HG03460 (cell line): Measurements from ENCODE around the gene OR10K2.
"Not testable (repeated sequence)": the region's sequence is repeated elsewhere in the genome, so short reads cannot be mapped to it uniquely, and the experiment has no call there.

ENCODE experiments used
- ATAC-seq: cut with Tn5 transposase; IDR thresholded peaks from one replicate; pipeline ENCODE4 v1.9.1; 2021; ENCODE audit not compliant: unreplicated experiment

The OR10K2 gene

DNA sequence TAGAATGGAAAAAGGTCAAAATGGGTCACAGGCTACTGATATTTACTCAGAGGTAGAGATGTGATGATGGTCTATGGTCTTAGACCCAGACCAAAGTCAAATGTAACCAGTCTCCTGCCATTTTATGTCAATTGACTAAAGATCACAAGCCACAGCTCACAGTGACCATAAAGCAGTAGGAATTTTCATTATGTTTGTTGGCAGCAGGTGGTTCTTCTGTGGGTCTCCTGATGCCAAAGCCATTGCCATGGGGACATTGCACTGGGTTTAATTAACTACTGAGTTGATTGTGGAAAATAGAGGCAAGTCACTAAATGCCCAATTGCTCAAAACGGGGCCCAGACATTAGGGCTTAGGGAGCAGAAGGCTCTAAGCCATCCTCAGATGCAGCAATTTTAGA, at the start of gene OR10K2:
Gene OR10K2 (minus strand): TSS at position 101 of the 400 bp plus-strand sequence. CDS start 5,371 bp downstream, outside the sequence.
- ATAC-seq: no peak

- ATAC-seq: no peak
Observed at GRCh38 chr1:158471920-158472319, 45.9 kb upstream of the OR10K2 start, which contains the start of gene OR10R2. OR10R2 (plus strand) TSS chr1:158472220; CDS start chr1:158472326, 106 bp downstream.

- ATAC-seq: no peak
Observed at GRCh38 chr1:158461534-158461933, 35.5 kb upstream of the OR10K2 start, which contains the start of gene OR10K1. OR10K1 (plus strand) TSS chr1:158461834; CDS start chr1:158465562, 3,728 bp downstream.

GRCh38 chr1:158458263-158458662, 32.2 kb upstream of the OR10K2 start:
- no peak for ATAC-seq

DNA sequence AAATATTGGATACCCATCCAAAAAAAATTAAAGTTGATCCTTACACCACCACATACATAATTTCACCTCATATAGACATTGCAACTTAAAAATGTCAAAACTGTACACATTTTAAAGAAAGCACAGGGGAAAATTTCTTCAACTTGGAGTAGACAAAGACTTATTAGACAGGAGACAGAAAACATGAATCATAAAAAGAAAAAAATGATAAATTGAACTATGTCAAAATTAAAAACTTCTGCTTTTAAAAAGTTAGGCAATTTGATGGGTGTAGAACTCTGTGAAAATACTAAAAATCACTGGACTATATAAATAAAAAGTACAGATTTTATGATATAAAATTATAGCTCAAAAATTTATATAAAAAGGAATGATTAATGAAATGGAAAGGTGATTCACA, 31.2 kb upstream of the OR10K2 start:
- no peak for ATAC-seq

DNA sequence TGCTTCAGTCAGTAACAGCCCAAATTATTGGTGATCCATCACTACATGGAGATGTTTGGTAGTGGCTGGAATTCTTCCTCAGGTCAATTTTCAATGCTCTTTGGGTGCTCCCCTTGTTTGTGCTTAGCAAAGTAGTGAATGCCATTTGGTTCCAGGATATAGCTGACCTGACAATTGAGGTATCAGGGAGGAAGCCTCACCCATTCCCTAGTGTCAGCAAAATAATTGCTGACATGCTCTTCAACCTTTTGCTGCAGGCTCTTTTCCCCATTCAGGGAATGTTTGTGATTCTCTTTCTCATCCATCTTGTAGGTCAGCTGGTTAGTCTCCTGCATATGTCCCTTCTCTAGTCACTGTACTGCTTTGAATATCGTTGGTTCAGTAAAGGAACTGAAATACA, 28.5 kb upstream of the OR10K2 start:
- no peak for ATAC-seq

DNA sequence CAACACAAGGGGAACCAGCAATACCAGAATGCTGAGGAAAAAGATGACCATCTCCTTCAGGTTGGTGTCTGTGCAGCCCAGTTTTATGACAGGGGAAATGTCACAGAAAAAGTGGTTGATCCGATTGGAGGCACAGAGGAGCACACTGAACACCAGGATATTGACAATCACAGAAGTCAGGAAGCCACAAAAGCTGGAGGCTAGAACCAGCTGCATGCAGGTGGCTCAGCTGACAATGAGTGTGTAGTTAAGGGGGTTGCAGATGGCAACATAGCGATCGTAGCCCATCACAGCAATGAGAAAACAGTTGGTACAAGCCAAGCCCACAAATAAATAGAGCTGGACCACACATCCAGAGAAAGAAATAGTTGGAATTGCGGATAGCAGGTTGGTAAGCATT, 19.3 kb upstream of the OR10K2 start:
- no peak for ATAC-seq

GRCh38 chr1:158434741-158435140, 8.7 kb upstream of the OR10K2 start:
- no peak for ATAC-seq

DNA sequence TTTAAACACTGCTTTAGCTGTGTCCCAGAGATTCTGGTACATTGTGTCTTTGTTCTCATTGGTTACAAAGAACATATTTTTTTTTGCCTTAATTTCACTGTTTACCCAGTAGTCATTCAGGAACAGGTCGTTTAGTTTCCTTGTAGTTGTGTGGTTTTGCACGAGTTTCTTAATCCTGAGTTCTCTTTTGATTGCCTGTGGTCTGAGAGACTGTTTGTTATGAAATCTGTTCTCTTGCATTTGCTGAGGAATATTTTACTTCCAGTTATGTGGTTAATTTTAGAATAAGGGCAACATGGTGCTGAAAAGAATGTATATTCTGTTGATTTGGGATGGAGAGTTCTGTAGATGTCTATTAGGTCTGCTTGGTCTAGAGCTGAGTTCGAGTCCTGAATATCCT, 4.1 kb upstream of the OR10K2 start:
- ATAC-seq: not testable (repeated sequence)

DNA sequence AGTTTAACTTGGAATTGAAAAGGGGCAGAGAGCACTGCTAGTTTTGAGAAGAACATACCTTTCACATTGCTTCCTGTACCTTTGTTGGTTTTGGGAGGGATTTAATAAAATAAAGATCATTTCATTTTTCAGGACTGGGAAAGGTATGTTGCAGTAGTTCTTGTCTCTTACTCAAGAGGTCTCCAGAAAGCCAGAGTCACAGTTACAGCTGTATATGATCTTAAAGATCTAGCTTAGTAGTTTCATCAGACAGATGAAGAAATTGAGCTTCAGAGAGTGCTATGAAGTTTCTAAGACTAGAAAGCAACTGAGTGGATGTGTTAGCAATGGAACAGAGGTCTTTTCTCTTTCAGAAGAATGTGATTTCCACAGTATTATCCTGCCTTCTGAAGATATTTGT, 1.0 kb downstream of the OR10K2 start:
- no peak for ATAC-seq

DNA sequence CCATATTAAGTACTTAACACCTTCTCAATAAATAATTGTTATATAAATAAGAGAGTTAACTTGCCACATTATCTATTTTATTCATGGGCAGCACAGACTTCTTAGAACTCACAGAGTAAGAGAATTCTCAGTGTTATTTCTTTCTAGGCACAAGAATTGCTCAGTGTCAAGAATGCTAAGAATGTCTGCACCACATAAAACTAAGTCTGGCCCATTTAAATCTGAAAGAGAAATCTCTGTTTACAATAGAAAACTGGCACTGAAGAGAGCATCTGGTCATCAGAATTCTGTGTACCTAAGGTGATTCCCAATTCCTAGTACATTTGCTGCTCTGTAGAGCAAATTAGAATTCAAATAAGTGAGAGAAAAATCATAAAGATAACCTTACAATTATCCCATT, 3.8 kb downstream of the OR10K2 start:
- no peak for ATAC-seq

DNA sequence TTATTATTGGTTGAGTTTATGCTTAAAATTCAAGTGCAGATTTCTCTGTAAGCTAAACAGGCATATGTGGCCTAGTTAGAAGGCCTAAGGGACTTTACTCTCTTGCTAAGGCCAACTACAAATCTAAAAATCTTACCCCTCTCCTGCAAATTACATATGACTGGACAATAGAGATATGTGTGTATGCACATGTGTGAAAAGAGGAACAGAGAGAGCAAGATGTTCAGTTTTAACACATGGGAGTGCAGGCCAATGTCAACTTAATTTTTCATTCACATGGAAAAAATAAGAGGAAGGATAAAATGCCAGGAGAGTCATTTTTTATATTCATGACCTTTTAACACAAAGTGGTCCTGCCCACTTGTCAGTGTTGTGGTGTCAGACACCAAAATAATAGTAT, 8.5 kb downstream of the OR10K2 start:
- ATAC-seq: no peak

GRCh38 chr1:158414651-158415345, 11.2 kb downstream of the OR10K2 start:
- ATAC-seq: no peak

GRCh38 chr1:158407092-158407491, 18.9 kb downstream of the OR10K2 start:
- ATAC-seq: no peak

GRCh38 chr1:158400871-158401270, 25.2 kb downstream of the OR10K2 start:
- no peak for ATAC-seq

DNA sequence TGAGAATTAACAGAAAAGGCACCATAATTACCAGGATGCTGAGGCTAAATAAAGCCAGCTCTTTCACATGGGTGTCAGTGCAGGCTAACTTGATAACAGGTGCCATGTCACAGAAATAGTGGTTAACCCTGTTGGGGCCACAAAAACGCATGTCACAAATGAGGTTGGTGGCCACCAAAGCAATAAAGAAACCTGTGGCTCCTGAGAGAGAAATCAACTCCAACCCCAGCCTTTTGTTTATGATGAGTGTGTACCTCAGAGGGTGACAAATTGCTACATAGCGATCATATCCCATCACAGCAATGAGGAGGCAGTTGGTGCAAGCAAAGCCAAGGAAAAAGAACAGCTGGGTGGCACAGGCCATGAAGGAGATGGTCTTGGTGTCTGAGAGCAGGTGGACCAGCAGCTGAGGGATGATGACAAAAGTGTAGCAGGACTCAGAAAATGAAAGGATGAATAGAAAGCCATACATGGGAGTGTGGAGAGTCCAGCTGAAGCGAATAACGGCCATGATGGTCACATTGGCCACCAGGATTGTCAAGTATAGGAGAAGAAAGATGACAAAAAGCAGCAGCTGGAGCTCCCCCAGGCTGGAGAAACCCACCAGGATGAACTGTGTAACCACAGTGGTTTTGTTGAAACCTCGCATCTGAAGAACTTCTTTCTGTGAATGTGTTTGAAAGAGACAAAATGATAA, 27.1 kb downstream of the OR10K2 start, which contains the start of gene OR10T2:
Gene OR10T2 (minus strand): TSS at position 649 of the 697 bp plus-strand sequence. CDS start 0 bp downstream, at position 649.
- ATAC-seq: no peak

DNA sequence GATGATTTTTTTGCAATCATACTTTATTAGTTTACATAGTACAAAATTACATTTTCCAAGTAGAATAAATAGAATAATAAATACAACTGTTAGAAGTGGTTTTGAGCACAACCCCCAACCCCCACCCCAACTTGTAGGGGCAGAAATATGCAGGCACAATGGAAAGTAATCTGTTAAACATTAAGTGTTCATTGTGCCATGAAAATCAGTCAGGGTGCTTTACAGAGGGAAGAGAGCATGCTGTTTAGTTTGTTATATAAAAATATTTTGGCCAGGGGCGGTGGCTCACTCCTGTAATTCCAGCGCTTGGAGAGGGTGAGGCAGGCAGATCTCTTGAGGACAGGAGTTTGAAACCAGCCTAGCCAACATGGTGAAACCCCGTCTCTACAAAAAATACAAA, 29.4 kb downstream of the OR10K2 start:
- ATAC-seq: no peak

DNA sequence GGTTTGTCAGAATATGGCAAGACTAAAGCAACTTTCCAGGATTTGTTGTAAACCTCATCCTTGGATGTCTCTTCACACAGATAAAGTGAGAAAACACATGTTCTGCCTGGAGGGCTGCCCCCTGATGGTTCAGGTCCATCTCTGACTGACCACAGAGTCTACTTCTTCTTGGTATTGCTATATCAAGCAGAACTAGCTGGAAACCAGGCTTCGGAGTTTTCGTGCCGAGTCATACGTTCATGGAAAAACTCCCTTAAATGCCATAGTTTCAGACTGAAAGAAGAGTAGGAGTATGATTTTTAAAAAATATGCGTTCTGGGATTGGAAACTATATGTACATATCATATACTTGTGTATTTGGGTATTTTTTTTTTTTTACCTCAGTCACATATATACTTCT, 32.6 kb downstream of the OR10K2 start:
- ATAC-seq: no peak

GRCh38 chr1:158391099-158391498, 34.9 kb downstream of the OR10K2 start:
- no peak for ATAC-seq

- ATAC-seq: no peak
Observed at GRCh38 chr1:158390331-158390730, 35.7 kb downstream of the OR10K2 start.

- no peak for ATAC-seq
Observed at GRCh38 chr1:158374860-158375259, 51.2 kb downstream of the OR10K2 start.

- ATAC-seq: not testable (repeated sequence)
Observed at GRCh38 chr1:158374101-158374500, 51.9 kb downstream of the OR10K2 start.
